NCI-H128 (cell line): ENCODE measurements around the gene BEST1.
"Not testable (repeated sequence)": the region's sequence is repeated elsewhere in the genome, so short reads cannot be mapped to it uniquely, and the experiment has no call there.

Source experiments
- DNase-seq: peaks from one replicate; lab custom pipeline; 2025; ENCODE audit not compliant: unreplicated experiment; lab: John Stamatoyannopoulos, UW

The BEST1 gene

DNA sequence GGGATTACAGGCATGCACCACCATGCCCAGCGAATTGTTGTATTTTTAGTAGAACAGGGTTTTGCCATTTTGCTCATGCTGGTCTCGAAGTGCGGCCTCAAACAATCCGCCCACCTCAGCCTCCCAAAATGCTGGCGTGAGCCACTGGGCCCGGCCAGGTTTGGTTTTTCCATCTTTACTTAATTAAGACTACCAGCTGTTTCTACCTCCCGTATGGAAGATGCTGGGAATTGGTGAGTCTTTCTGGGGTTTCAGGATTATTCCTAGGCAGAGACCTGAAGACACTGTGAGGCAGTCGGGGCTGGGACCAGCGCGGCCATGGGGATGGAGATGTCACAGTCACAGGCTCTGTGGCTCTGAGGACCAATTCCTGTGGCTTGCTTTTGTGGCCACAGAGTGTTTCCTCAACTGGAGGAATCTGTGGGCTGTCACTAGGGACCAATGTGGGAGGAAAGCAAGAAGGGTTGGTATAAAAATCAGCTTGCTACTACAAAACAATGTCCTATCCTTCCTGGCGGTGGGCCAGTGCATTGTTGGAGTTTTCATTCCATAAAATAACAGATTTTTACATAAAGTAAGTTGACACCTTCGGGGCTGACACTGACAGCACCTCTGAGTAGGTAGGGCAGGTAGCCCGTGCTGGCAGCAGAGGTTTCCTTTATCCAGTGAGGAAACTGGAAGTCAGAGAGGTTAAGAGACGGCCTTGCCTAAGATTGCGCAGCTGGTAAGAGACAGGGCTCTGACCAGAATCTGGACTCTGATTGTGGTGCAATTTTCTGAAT, 25.7 kb downstream of the BEST1 start:
- DNase-seq: no peak

DNA sequence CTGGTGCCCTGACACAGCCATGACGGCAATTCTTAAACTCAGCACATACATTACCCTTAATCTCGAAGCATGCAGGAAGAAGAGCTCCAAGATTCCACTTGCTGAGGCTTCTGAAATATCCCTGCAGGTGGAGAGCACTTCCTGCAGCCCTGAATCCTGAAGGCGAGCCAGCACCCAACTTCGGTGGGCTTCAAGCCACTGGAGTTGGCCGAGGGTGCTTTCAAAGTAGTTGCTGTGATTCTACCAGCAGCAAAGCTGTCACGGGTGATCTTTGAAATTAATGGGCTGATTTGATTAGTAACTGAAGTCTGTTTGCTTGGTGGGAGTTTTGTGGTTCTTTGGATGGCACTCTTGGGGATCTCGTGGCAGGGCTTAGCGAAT, 26.3 kb downstream of the BEST1 start:
- DNase-seq: no peak

DNA sequence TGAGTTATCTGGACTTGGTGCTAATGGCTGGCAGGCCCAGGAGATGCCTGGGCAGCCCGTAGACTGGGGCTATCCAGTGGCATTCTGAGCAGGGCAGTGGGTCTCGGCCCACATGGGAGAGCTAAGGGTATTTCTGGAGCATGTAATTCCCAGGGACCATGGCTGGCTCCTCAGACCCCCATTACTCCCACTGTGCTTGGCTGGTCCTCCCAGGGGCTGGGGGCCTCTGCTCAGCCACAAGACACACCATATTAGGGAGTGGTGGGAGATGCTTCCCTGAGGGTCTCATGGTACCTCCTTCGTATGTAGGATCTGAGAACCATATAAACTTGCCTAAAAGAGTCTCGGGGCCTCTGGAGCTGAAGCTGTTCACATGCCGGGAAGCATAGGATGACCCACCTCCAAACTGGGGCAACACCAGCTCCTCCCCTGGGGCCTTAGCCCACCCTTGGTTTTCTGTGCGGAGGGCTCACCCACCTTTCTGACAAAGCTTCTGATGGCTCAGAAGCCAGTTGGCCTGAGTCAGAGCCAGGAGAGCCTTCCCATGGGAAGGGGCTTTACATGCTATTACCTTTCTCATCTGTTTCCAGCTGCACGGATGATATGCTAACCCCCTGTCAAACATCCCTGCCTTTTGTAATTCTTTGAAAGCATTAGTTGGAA, 26.8 kb downstream of the BEST1 start:
- no peak for DNase-seq

DNA sequence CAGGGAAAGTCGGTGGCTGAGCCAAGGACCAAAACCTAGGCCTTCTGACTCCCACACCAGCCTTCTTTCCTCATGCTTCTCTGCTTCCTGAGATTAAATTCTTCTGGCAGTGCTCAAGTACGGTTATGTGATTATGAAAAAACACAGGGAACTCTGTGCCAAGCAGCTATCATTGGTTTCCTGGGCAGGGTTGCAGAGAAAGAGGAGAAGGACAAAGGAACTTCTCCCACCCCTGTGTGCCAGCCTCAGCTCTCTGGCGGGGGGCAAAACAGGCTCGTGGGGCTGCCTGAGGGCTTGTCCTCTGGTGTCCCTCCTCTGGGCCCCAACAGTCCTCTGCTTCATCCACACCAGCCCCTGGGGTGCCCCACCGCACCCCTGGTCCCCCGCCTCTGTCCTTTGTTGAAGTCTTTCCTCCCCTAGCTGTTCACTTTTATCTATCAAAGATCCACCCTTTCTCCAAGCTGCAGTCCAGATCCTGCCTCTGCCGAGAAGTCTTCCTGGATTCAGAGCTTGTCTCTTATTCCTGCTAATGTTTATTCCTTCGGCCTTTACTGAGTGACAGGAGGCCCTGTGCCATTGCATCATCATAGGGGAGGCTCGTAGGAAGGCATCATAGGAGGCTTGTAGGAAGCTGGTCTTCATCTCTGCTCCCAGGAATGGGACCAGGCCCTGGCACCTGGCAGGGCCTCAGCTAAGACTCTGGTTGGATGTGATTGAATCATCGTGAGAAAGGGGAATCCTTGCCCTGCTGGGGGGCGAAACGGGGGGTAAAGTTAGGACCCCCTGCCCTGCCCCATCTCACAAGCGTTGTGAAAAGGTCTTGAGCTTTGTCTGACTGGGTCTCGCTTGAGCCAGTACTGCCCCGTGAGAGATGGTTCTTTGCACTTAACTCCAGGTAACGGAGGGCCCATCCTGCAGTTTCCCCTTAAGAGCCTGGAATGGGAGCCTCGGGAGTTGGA, 28.8 kb downstream of the BEST1 start:
- DNase-seq: no peak

DNA sequence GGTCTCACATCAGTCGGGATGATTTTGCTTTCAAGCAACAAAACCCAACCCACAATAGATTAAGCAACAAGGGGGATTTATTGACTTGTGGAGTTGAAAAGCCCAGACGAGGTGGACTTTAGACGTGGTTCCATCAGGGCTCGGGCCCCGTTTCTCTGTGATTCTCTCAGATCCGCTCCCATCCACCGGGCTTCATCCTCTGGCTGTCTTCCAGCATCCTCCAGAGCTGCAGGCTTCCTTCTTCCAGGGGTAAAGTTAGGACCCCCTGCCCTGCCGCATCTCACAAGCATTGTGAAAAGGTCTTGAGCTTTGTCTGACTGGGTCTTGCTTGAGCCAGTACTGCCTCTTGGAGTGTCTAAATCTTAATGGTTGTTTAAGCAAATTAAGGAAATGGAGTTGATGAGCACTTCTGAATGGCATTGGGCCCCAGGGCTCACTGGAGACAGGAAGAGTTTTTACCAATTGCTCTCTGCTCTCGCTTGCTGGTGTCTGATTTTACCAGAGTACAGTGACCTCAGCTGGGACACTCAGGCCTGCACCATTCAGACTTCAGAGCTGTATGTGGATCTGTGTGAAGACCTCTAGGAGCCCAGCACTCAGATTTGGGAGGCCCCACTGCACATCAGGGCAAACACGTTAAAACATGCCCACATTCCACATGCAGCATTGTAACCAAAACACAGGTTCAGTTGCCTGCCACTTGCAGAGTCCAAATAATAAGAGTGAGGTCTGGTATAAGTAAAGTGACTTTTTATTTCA, 30.8 kb downstream of the BEST1 start:
- no peak for DNase-seq

- no peak for DNase-seq
These were observed 33.3 kb downstream of the BEST1 start for GRCh38 chr11:61983419-61983818.

GRCh38 chr11:61985869-61986268, 35.7 kb downstream of the BEST1 start:
- DNase-seq: no peak

DNA sequence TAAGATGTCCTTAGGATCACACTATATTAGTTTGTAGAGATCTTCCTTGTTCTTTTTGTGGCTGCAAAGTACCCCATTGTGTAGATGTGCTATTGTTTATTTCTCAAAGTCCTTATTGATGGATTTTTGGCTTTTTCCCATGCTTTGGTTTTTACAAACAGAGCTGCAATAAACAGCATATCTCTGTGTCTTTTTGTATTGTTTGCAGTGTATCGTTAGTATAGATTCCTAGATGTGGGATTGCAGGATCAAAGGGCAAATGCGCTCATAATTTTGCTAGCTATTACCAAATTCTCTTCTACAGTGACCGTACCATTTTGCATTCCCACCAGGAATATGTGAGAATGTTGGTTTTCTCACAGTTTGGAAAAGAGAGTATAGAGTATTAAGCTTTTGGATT, 44.8 kb downstream of the BEST1 start:
- DNase-seq: no peak

GRCh38 chr11:61996933-61997332, 46.8 kb downstream of the BEST1 start:
- DNase-seq: no peak

GRCh38 chr11:61999141-61999975, 49.2 kb downstream of the BEST1 start:
- no peak for DNase-seq

DNA sequence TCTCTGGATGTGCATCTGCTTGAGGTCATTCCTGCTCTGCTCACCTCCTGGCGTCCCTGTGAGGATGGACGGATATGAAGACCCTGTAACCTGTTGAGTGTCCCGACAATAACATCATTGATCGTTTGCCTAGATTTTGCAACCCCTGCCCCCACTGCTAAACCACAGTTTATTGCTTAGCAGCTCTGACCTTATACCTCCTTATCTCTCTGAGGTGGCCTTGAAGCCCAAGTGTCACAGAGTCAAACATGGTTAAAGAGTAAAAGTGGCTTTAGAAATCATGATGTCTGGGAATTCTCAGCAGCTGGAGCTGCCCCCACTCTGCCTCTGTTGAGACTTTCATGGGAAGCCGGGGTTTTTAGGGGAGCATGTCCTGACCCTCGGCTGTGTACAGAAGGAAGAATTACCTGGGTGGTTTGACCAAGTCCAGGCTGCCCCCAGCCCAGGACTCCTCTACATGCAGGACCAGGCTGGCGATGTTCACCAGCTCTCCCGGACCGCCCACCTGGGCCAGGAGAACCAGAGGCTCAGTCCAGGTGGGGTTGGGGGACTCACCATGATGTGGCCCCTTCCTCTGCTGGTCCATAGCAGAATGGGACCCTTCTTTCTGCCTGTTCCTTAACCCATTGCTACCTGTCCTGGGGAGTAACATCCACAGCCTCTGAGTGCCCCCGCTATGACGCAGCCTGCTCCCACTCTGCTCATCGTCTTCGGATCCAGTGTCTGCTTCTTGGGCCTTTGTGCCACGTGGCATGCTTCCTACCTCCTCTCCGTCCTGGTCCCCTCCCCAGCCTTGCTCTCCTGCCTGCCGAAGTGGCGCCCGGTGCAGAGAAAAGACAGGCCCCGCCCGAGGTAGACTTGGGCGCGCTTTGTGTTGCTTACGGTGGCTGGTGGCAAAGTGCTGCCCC, 50.6 kb downstream of the BEST1 start:
- no peak for DNase-seq

- no peak for DNase-seq
These were observed 51.5 kb downstream of the BEST1 start for GRCh38 chr11:62001450-62002191.

GRCh38 chr11:62002283-62002682, 52.1 kb downstream of the BEST1 start:
- not testable (repeated sequence) for DNase-seq

DNA sequence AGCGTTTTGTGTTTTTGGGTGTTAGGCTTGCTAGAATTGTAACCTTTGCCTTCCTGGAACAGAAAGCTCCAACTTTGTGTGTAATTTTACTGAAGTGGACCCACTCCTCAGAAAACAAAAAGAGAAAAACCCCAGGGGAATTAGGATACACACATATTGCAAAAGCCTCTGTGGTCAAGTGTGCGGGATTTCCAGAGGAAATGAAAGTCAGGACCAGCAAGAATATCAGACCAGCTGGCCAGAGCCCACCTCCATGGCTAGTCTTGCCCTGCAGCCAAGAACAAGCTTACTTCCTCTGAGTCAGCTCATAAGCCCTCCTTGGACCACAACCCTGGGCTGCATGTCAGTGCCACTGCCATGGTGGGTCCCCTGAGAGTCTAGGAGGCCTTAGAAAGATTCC, 54.3 kb downstream of the BEST1 start:
- DNase-seq: no peak

- DNase-seq: no peak
These were observed 58.0 kb downstream of the BEST1 start for GRCh38 chr11:62008193-62008592.

DNA sequence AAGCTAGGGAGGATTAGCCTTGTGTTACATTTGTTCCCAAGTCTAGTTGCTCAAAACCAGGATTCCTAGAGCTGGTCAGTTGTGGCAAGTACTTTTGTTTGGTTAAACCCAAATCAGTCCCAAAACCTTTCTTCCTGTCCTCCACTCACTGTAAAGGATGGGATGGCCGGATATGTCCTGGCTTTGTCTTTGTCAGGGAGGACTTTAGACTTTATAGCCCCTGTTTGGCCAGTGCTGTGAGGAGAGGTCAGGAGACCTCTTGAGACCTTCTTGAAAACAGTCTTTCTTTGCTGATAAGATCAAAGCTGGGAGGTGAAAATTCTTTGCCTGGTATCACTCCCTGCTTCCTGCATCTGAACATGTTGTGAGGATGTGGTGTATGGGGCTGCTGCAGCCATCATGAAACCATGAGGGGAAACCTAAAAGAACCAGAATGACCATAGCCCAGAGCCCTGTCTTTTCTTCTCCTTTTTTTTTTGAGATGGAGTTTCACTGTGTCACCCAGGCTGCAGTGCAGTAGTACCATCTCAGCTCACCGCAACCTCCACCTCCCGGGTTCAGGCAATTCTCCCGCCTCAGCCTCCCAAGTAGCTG, 60.9 kb downstream of the BEST1 start:
- DNase-seq: no peak

- no peak for DNase-seq
These were observed 61.7 kb downstream of the BEST1 start for GRCh38 chr11:62011881-62012280.

DNA sequence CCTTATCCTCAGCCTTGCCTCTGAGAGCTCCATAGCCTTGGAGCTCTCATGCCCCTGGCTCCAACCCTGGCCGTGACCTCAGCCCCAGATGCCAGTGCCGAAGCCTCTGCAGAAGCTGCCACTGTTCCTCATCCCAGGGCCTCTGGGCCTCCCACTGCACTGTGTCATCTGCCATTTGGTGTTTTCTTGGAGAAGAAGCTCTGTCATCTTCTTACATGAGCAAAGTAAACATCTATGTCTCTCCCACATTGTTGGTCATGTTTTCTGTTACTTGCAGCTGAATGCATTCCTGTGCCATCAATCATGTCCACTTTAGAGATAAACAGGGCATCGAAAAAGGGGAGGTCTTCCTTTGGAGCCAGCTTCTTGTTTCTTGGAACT, 62.3 kb downstream of the BEST1 start:
- DNase-seq: no peak
